A673 (cell line): ENCODE measurements around the gene HOXC10. TPM values are rescaled to one million over a fixed set of nuclear protein-coding genes. Genes with fewer than 3 reads are reported as not detected.

ENCODE experiments used
- BruUV-seq: library from RNA; stranded (reverse); fragments of 400-500 nt; replicated peaks from 2 replicates; lab custom pipeline; 2021; lab: Mats Ljungman, UMichigan
- CTCF ChIA-PET: fragments of 300-600 bp; sonication (Branson Sonifier 250); formaldehyde crosslinking; loops from one replicate; lab custom pipeline; 2022; ENCODE audit warnings: antibody characterized with exemption; lab: Charles Lee
- POLR2A ChIA-PET: fragments of 300-600 bp; sonication (Branson Sonifier 250); formaldehyde crosslinking; loops from one replicate; lab custom pipeline; 2022; ENCODE audit warnings: antibody characterized with exemption; ENCODE audit not compliant: low non-redundant PET; lab: Charles Lee
- DNase-seq: peaks from one replicate; pipeline ENCODE4 v3.0.0-alpha.2; 2015; ENCODE audit warnings: low spot score
- H3K27ac ChIP-seq: fragments of 200-600 bp; sonication (generic); 2 replicates; pipeline ENCODE4 v1.5.1; 2016; ENCODE audit warnings: mixed run types, low read depth, mild to moderate bottlenecking, mixed read lengths, antibody characterized with exemption, low read length; ENCODE audit not compliant: poor library complexity, severe bottlenecking
- H3K27me3 ChIP-seq: fragments of 200-600 bp; sonication (generic); replicated peaks from 2 replicates; pipeline ENCODE4 v1.6.1; 2017; ENCODE audit warnings: mixed run types, low read depth, mild to moderate bottlenecking, mixed read lengths, antibody characterized with exemption, low read length; ENCODE audit not compliant: insufficient read depth, poor library complexity
- H3K36me3 ChIP-seq: fragments of 200-600 bp; sonication (generic); 2 replicates; pipeline ENCODE4 v1.6.1; 2016; ENCODE audit warnings: mixed run types, mild to moderate bottlenecking, mixed read lengths, antibody characterized with exemption, low read length; ENCODE audit not compliant: insufficient read depth, poor library complexity, severe bottlenecking
- H3K4me1 ChIP-seq: fragments of 200-600 bp; sonication (generic); 2 replicates; pipeline ENCODE4 v1.6.1; 2017; ENCODE audit warnings: mixed run types, mild to moderate bottlenecking, mixed read lengths, antibody characterized with exemption, low read length; ENCODE audit not compliant: insufficient read depth, poor library complexity, severe bottlenecking
- H3K4me3 ChIP-seq: fragments of 200-600 bp; sonication (generic); 2 replicates; pipeline ENCODE4 v1.5.1; 2016; ENCODE audit warnings: low read depth, mixed run types, mild to moderate bottlenecking, mixed read lengths, low read length; ENCODE audit not compliant: poor library complexity, severe bottlenecking
- H3K9me3 ChIP-seq: fragments of 200-600 bp; sonication (generic); 2 replicates; pipeline ENCODE4 v1.6.1; 2016; ENCODE audit warnings: mixed run types, low read depth, mild to moderate bottlenecking, mixed read lengths, antibody characterized with exemption, low read length; ENCODE audit not compliant: poor library complexity, severe bottlenecking
- EZH2 ChIP-seq: fragments of 200-600 bp; sonication (generic); IDR thresholded peaks from 2 replicates; pipeline ENCODE4 v1.6.1; 2017; ENCODE audit warnings: borderline replicate concordance, low read depth, mild to moderate bottlenecking, mixed read lengths, antibody characterized with exemption, low read length; ENCODE audit not compliant: poor library complexity, severe bottlenecking
- intact Hi-C: fragments of 100-400 bp; cut with micrococcal nuclease; formaldehyde crosslinking; loops from one replicate; pipeline ENCODE4 v1.10.0; 2022; ENCODE audit not compliant: unreplicated experiment
- total RNA-seq: library from RNA; stranded (reverse); gene quantifications from 2 replicates; pipeline ENCODE4 v1.2.3, GENCODE V29; 2021
- TF ChIP-seq, protein P1 (sequence below): fragments of 300-800, 200-600 bp; sonication (generic); conservative IDR thresholded peaks from 2 replicates; pipeline ENCODE4 v1.5.1; 2017; ENCODE audit warnings: low read depth, mild to moderate bottlenecking, antibody characterized with exemption, low read length, moderate library complexity, mixed read lengths

The HOXC10 gene
- total RNA-seq, 1 experiment from 2014 or later = 27.8 TPM

DNA sequence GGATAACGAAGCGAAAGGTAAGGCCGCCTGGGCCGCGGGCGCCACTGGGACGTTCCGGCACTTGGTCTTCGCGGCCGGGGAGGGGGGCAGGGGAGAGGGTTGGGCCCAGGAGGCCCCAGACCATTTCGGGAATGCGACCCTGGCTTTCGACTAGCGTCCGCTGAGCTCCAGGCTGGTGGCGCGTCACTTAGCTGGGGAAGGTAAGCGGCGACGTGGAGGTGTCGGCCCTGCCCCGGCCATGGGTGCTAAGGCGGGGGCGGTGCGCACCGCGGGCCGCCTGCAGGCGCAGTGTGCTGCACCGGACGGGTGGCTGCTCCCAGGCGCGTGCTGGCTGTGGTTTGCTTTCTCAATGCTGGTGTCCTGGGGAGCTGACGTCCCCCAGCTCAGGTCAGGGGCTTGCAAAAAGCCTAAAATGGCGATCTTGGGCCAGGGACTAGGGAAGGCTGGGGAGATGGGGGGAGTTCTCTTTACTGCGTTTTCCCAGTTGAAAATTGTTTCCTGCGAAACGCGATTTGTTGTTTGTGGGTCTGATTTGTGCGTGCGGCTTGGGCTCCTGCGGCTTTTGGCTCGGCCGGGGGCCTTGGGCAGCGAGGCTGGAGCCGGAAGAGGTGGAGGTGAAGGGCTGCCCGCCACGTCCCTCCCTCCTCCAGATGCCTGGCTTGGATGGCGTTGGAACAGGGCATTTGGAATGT, 1.2 kb downstream of the HOXC10 start:
- DNase-seq = no peak
- Histone ChIP-seq H3K4me3 (peak overlapping the region; percentile 72), H3K27ac (peak overlapping the region; percentile 81), H3K27me3 (no peaks in the 10 kb centered on the region), H3K4me1 (peaks cover 49% of the 10 kb centered on the region), H3K9me3 (no peaks in the 10 kb centered on the region), H3K36me3 (no peaks in the 10 kb centered on the region)
- TF ChIP-seq, protein P1, sequence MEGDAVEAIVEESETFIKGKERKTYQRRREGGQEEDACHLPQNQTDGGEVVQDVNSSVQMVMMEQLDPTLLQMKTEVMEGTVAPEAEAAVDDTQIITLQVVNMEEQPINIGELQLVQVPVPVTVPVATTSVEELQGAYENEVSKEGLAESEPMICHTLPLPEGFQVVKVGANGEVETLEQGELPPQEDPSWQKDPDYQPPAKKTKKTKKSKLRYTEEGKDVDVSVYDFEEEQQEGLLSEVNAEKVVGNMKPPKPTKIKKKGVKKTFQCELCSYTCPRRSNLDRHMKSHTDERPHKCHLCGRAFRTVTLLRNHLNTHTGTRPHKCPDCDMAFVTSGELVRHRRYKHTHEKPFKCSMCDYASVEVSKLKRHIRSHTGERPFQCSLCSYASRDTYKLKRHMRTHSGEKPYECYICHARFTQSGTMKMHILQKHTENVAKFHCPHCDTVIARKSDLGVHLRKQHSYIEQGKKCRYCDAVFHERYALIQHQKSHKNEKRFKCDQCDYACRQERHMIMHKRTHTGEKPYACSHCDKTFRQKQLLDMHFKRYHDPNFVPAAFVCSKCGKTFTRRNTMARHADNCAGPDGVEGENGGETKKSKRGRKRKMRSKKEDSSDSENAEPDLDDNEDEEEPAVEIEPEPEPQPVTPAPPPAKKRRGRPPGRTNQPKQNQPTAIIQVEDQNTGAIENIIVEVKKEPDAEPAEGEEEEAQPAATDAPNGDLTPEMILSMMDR = no peak
- TF ChIP-seq EZH2 = no peak
- CTCF ChIA-PET = interaction anchor here (0.7 to 3.4 kb wide), 10 partner anchors 9 to 243 kb away, joined by 3 to 32 read pairs (median 10); partner anchors contain the start of genes HOXC8 and SMUG1
- intact Hi-C loops = loop anchor here (2.0 to 10.0 kb wide), 2 partner anchors 221 to 389 kb away; no protein-coding TSS in a partner anchor
- POLR2A ChIA-PET = interaction anchor here (0.7 kb wide), 1 partner anchor 204 kb away, joined by 3 read pairs; no protein-coding TSS in a partner anchor
- BruUV-seq = no TSS peak

GRCh38 chr12:53986686-53987483, 1.9 kb downstream of the HOXC10 start:
- POLR2A ChIA-PET = no interaction called here

GRCh38 chr12:53987787-53988230, 2.9 kb downstream of the HOXC10 start:
- no peak for TF ChIP-seq EZH2
- TF ChIP-seq, protein P1 = no peak
- ChIA-PET CTCF (interaction anchor here (0.7 kb wide), 1 partner anchor 250 kb away, joined by 17 read pairs; no protein-coding TSS in a partner anchor), POLR2A (interaction anchor here (0.6 to 0.7 kb wide), 3 partner anchors 10 to 204 kb away, joined by 5 to 9 read pairs (median 5); no protein-coding TSS in a partner anchor)
- DNase-seq = no peak
- intact Hi-C loops = loop anchor here (10.0 kb wide), 1 partner anchor 387 kb away; no protein-coding TSS in a partner anchor
- no peaks in the 10 kb centered on the region for H3K27me3 ChIP-seq
- H3K4me3 ChIP-seq = peak overlapping the region; percentile 72
- H3K4me1 ChIP-seq = peaks cover 66% of the 10 kb centered on the region
- H3K36me3 ChIP-seq = no peaks in the 10 kb centered on the region
- peak overlapping the region; percentile 65 for H3K27ac ChIP-seq
- H3K9me3 ChIP-seq = no peaks in the 10 kb centered on the region
- no TSS peak for BruUV-seq

More at GRCh38 chr12:53986686-53987483, 1.9 kb downstream of the HOXC10 start:
- intact Hi-C loops = loop anchor here (10.0 kb wide), 1 partner anchor 388 kb away; no protein-coding TSS in a partner anchor
- Histone ChIP-seq H3K4me1 (peaks cover 56% of the 10 kb centered on the region), H3K9me3 (no peaks in the 10 kb centered on the region), H3K36me3 (no peaks in the 10 kb centered on the region), H3K27ac (peak overlapping the region; percentile 81), H3K4me3 (peak overlapping the region; percentile 72), H3K27me3 (no peaks in the 10 kb centered on the region)
- TSS peak; percentile 34 for BruUV-seq
- DNase-seq = no peak
- TF ChIP-seq, protein P1 = no peak
- TF ChIP-seq EZH2 = no peak
- CTCF ChIA-PET = interaction anchor here (0.7 to 3.4 kb wide), 2 partner anchors 205 to 214 kb away, joined by 8 to 32 read pairs; no protein-coding TSS in a partner anchor
